GM18867 (cell line): ENCODE results near the gene PROM1.

Experiments used
- ATAC-seq: cut with Tn5 transposase; IDR thresholded peaks from one replicate; pipeline ENCODE4 v1.9.1; 2021; ENCODE audit warnings: mild to moderate bottlenecking, moderate library complexity; ENCODE audit not compliant: unreplicated experiment

The PROM1 gene

GRCh38 chr4:16110199-16110598, 26.4 kb upstream of the PROM1 start:
- no peak for ATAC-seq

DNA sequence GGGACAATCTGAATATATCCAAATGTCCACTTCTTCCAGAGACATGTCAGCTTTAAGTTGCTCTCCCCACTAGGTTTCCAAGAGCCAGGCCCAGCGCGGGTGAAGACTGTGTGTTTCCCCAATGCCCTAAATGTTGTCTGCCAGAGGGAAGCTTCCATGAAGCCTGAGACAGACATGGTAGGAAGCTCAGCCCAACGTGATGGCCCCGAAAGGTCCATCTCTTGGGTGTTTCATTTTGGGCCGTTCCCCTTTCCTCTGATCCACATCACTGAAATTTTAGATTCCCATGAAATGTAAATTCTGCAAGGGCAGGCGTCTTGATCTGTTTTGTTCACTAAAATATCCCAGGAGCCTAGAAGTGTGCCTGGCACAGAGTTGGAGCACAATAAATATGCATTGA, 25.4 kb upstream of the PROM1 start:
- ATAC-seq: no peak

DNA sequence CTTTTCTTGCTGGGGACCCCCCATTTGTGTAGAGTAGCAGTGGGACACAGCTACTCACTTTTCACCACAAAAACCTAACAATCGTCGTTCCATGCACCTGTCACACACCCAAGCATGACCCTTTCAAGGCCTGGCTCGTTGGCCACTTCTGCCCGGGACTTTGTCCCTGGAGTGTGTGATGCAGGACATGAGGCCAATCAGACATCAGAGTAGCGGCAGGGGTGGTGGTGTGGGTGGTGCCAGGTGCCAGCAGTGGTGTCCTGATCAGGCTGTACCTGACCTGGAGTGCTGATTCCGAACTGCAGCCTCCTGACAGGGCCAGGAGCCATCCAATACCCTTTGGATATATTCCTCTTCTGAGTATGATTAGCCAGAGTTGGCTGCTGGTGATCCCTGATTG, 23.1 kb upstream of the PROM1 start:
- no peak for ATAC-seq

DNA sequence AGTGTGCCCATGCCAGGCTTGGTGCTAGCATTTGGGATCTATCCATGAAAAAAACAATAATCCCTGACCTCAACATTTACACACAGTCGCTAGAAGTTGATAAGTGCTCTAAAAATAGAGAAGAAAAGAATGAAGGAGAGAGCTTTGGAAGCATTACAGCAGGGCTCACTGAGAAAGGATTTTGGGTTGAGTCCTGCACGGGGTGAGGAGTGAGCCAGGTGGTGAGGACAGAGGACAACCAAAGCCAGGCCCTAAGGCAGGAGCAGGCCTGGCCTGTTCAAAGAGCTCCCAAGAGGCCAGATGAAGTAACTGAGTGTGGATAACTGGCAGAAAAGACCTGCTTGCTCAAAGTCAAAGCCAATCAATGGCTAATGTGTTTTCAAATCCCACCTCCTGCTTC, 20.7 kb upstream of the PROM1 start:
- no peak for ATAC-seq

DNA sequence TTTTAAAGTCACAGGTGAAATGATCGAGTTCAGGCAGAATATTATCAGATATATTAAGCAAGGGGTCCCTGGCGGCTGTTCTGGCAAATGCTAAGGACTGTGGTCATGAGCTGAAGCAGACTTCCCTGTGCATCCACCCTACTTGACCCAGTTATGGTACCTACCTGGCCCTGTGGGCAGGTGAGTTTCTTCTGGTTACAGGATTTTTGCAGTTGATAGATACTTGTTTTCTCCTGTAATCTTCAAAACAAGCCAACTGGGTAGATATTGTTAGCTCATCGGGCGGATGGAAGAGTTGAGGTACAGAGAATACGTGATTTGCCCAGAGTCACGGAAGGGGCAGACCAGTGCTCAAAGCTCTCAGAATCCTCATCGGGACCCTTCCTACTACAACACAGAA, 18.5 kb upstream of the PROM1 start:
- no peak for ATAC-seq

DNA sequence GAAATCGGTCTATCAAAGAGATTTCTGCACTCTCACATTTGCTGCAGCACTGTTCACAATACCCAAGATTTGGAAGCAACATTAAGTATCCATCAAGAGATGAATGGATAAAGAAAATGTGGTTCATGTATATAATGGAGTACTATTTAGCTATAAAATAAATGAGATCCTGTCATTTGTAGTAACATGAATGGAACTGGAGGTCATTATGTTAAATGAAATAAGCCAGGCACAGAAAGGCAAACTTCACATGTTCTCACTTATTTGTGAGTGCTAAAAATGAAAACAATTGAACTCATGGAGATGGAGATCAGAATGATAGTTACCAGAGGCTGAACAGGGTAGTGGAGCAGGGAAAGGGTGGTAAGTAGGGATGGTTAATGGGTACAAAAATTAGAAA, 17.0 kb upstream of the PROM1 start:
- ATAC-seq: no peak

- no peak for ATAC-seq
These were observed 9.0 kb upstream of the PROM1 start for GRCh38 chr4:16092682-16093319.

- ATAC-seq: no peak
These were observed 6.4 kb upstream of the PROM1 start for GRCh38 chr4:16090096-16090705.

DNA sequence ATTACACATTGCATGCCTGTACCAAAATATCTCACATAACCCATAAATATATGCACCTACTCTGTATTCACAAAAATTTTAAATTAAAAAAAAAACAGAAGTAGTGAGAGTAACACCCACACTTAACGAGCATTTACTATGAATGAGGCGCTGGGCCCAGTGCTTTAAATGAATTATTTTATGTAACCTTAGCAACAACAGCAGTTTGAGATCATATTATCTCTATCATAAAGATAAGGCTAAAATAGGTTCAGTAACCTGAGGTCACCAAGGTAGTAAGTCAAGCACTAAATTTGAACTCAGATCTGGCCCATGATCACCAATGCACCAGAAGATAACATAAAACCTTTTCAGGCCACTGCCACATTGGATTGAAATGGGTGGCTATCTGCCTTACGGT, 5.3 kb upstream of the PROM1 start:
- ATAC-seq: no peak

GRCh38 chr4:16088601-16089000, 4.8 kb upstream of the PROM1 start:
- no peak for ATAC-seq

DNA sequence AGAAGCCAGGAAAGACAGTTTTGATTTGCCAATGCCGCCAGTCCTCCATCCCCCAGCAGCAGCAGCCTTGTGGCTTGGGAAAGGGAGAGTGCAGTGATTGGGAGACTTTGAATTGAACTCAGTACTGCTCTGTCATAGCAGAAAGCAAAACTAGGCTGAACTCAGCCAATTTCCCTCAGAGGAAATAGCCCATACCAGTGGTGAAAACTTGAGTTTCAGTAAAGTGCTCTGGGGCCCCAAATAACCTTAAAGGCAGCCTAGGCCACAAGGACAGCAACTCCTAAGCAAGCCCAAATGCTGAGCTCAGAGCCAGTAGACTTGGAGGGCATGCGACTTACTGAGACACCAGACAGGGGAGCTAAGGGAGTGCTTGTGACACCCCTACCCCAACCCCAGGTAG, 2.0 kb upstream of the PROM1 start:
- peak; percentile 92 for ATAC-seq

DNA sequence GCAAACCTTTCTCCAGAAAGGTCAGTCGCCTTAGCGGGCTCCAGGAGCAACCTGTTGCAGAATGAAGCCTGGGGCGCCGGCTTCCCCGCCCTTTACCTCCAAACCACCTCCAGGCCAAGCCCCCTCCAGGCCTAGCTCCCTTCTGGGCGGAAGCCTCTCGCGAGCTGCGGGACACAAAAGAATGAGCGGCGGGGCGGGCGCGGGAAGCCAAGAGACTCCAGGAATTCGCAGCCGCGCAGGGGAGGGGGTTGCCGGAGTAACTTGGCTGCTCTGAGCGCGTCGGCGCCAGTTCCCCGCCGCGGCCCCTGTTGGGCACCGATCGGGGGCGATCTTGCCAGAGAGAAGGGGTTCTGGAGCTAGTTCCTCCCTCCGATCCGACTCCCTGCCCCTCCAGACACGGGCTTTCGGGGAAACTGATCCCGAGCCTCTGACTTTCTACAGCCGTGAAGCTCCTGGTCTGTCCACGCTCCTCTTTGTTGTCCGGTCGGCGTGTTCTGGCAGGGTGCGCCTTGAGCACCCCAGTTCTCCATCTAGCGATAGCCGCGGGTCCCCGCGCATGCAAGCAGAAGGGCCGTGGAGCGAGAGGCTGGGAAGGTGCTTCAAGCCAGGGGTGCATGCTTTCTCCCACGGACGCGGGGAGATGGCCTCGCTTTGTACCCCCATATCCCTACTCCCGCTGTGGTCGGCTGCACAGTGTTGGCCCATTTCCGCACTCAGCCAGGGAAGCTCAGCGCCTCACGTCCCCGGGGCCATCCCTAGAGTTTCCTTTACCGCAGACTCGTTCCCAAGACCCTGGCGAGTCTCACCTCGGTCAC, 1.2 kb downstream of the PROM1 start:
- no peak for ATAC-seq

- ATAC-seq: no peak
These were observed 1.8 kb downstream of the PROM1 start for GRCh38 chr4:16082041-16082425.

DNA sequence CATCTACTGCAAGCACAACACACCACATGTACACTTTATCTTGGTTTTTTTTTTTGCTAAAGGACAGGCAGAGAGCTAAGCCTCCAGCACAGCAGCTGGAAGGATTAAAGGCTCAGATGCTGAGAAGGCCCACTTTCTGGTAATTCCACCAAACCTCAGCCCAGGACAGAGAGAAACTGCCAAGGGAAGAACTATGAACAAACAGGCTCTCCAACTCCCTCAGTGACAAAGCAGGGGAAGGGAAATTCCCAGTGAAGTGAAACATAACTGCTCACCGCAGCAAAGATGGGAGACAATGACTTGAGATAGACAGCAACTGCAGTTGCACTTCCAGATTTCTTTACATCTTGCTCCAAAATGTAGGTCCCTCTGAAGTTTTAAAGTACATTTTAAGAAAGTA, 4.8 kb downstream of the PROM1 start:
- peak; percentile 48 for ATAC-seq

DNA sequence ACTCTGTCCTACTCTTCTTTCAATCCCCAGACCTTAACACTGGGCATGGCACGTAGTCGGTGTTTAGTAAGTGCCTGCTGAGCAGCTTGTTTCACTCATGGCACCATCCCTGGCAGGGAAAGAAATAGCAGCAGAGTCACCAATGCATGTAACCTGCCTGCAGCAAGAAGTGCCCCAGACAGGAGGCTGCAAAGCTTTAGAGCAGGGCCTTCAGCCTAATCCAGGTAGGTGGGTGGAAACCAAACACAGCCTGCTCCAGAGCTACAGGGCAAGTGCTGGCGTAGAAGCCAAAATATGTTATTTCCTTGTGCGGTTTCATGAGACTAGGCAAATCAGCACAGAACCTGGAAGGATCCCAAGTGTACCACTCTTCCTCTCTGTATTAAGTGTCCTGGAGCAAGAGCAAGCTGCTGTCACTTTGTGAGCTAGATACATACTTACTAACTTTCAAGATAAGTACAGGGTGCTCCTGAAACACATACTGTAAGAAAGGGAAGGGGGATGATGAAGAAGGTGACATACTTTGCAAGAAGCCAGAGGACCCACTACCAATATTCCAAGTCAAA, 5.5 kb downstream of the PROM1 start:
- no peak for ATAC-seq

DNA sequence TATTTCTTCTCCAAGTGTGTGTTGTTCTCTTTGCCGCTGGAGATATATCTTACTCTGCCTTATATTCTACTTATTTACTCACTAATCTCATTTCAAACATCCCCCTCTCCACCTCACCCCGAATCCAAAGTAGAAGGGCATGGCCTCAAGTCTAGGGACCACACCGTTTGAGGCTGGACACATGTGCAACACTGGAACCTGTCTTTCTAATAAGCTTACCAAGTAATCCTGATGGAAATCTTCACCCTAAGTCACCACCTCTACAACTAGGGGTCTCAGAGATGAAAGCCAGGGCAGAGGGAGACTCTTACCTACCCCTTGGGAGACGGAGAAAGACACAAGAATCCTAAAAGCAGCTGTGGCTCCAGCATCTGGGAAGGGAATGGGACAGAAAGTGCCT, 6.0 kb downstream of the PROM1 start:
- no peak for ATAC-seq

DNA sequence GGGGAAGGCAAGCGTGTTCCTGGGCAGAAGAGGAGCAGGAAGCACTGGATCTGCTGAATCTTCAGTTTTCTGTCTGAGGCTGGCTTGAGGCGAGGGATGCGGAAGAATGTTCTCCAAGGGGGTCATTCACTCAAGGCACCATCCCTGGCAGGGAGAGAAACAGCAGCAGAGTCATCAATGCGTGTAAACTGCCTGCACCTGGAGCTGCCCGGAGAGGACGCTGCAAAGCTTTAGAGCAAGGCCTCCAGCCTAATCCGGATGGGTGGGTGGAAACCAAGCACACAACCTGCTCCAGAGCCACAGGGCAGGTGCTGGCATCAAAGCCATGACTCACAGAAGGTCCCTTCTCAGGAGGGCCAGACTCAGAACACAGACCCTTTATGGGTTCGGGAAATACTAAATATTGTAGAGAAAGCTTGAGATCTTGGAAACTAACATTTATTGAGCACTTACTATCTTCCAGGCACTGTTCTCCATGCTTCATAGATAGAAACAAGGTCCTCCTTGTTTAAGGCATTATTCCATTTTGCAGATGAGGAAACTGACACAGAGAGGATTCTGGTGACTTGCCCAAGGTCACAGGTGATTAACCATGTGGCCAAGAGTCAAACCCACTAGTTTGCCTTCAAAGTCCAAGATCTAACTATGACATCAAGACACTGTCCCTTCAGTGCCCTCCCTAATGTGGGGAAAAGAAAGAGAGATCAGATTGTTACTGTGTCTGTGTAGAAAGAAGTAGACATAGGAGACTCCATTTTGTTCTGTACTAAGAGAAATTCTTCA, 7.7 kb downstream of the PROM1 start:
- ATAC-seq: no peak

DNA sequence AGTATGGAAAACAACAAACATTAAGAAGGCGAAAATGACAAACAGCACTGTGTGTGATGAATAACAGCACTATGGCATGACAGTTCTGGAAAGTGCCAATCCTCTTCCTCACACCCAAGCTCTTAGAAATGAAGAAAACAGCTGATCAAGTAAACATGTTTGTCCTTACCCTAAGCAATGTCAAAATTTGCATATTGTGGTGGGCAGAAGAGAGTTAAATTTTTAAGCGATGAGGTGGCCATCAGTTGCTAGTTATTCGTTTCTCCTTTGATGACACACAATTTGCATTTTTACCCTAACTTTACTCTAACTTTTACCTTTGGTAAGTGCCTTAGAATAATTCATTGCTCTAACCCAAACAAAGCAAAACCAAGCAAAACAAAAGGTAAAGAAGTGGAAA, 8.8 kb downstream of the PROM1 start:
- no peak for ATAC-seq

GRCh38 chr4:16072168-16072567, 11.7 kb downstream of the PROM1 start:
- ATAC-seq: no peak

- no peak for ATAC-seq
These were observed 13.6 kb downstream of the PROM1 start for GRCh38 chr4:16070203-16070602.

- no peak for ATAC-seq
These were observed 16.3 kb downstream of the PROM1 start for GRCh38 chr4:16067515-16067914.
